Activated CD8-positive, alpha-beta memory T cell treated with anti-CD3 and anti-CD28 coated beads, Interleukin-2, amount 10 ng/mL, durations not matched to agents 7 days and 5 days (primary cell): ENCODE results near the gene TCL1B. TPM values are rescaled to one million over a fixed set of nuclear protein-coding genes. Genes with fewer than 3 reads are reported as not detected.
"Not testable (repeated sequence)": the region's sequence is repeated elsewhere in the genome, so short reads cannot be mapped to it uniquely, and the experiment has no call there.

Source experiments
- ATAC-seq: fragments of 150-1000 bp; cut with Tn5 transposase; one replicate; pipeline ENCODE4 v1.10.0; 2021; ENCODE audit warnings: moderate library complexity
- CTCF ChIA-PET: fragments of 350-600 bp; sonication (Branson Sonifier 250); formaldehyde crosslinking; loops from one replicate; lab custom pipeline; 2021; ENCODE audit warnings: antibody characterized with exemption; lab: Charles Lee
- DNase-seq: peaks from one replicate; pipeline ENCODE4 v3.0.0-alpha.2; 2020
- H3K27ac Mint-ChIP-seq: one replicate; pipeline ENCODE4 v1.8.0; 2021; ENCODE audit warnings: mild to moderate bottlenecking, mixed read lengths
- H3K27me3 Mint-ChIP-seq: one replicate; pipeline ENCODE4 v1.8.0; 2021; ENCODE audit warnings: mixed read lengths
- H3K36me3 Mint-ChIP-seq: one replicate; pipeline ENCODE4 v1.8.0; 2021; ENCODE audit warnings: mild to moderate bottlenecking, mixed read lengths
- H3K4me1 Mint-ChIP-seq: one replicate; pipeline ENCODE4 v1.8.0; 2021; ENCODE audit warnings: mixed read lengths
- H3K4me3 Mint-ChIP-seq: one replicate; pipeline ENCODE4 v1.8.0; 2021; ENCODE audit warnings: mild to moderate bottlenecking, moderate library complexity, mixed read lengths
- H3K9me3 Mint-ChIP-seq: one replicate; pipeline ENCODE4 v1.8.0; 2022; ENCODE audit warnings: low read depth, mixed read lengths
- total RNA-seq, 2 experiments: library from RNA; stranded (reverse); gene quantifications; one replicate each; pipeline ENCODE4 v1.2.3, GENCODE V29; 2021

The TCL1B gene
- total RNA-seq, 2 experiments from 2014 or later: not detected

- no peak for ATAC-seq
- H3K27ac Mint-ChIP-seq: no peak overlapping the region
- peaks cover 12% of the 10 kb centered on the region for H3K27me3 Mint-ChIP-seq
- DNase-seq: no peak
- H3K4me3 Mint-ChIP-seq: no peak overlapping the region
- H3K36me3 Mint-ChIP-seq: no peaks in the 10 kb centered on the region
- CTCF ChIA-PET: interaction anchor here (0.7 kb wide), 1 partner anchor 17 kb away, joined by 3 read pairs; no protein-coding TSS in a partner anchor
- no peaks in the 10 kb centered on the region for H3K4me1 Mint-ChIP-seq
- no peaks in the 10 kb centered on the region for H3K9me3 Mint-ChIP-seq
These were observed 25.3 kb upstream of the TCL1B start for GRCh38 chr14:95660651-95661515.

- Mint-ChIP-seq H3K4me1 (no peaks in the 10 kb centered on the region), H3K27ac (no peak overlapping the region), H3K4me3 (no peak overlapping the region), H3K27me3 (peaks cover 10% of the 10 kb centered on the region), H3K9me3 (no peaks in the 10 kb centered on the region), H3K36me3 (no peaks in the 10 kb centered on the region)
- ATAC-seq (no peak), DNase-seq (no peak)
- CTCF ChIA-PET: no interaction called here
These were observed 23.6 kb upstream of the TCL1B start for GRCh38 chr14:95662376-95663186.

- Mint-ChIP-seq H3K9me3 (no peaks in the 10 kb centered on the region), H3K27me3 (peaks cover 10% of the 10 kb centered on the region), H3K36me3 (no peaks in the 10 kb centered on the region), H3K4me1 (no peaks in the 10 kb centered on the region), H3K27ac (no peak overlapping the region), H3K4me3 (no peak overlapping the region)
- DNase-seq: no peak
- CTCF ChIA-PET: no interaction called here
- ATAC-seq: no peak
These were observed 22.9 kb upstream of the TCL1B start for GRCh38 chr14:95663226-95663797.

GRCh38 chr14:95664066-95664465 is 22.2 kb upstream of the TCL1B start:
- ATAC-seq (no peak), DNase-seq (no peak)
- no peak overlapping the region for H3K27ac Mint-ChIP-seq
- H3K27me3 Mint-ChIP-seq: peaks cover 6% of the 10 kb centered on the region
- H3K4me3 Mint-ChIP-seq: no peak overlapping the region
- H3K36me3 Mint-ChIP-seq: no peaks in the 10 kb centered on the region
- no peaks in the 10 kb centered on the region for H3K9me3 Mint-ChIP-seq
- CTCF ChIA-PET: no interaction called here
- no peaks in the 10 kb centered on the region for H3K4me1 Mint-ChIP-seq

GRCh38 chr14:95664546-95664945 is 21.7 kb upstream of the TCL1B start:
- no peak for DNase-seq
- CTCF ChIA-PET: no interaction called here
- ATAC-seq: no peak
- Mint-ChIP-seq H3K27me3 (peaks cover 5% of the 10 kb centered on the region), H3K9me3 (no peaks in the 10 kb centered on the region), H3K36me3 (no peaks in the 10 kb centered on the region), H3K4me3 (no peak overlapping the region), H3K4me1 (no peaks in the 10 kb centered on the region), H3K27ac (no peak overlapping the region)

- H3K36me3 Mint-ChIP-seq, H3K27ac Mint-ChIP-seq, ATAC-seq, CTCF ChIA-PET, DNase-seq, H3K4me1 Mint-ChIP-seq, H3K4me3 Mint-ChIP-seq, H3K9me3 Mint-ChIP-seq: not testable (repeated sequence)
- H3K27me3 Mint-ChIP-seq: peaks cover 10% of the 10 kb centered on the region
These were observed 20.7 kb upstream of the TCL1B start for GRCh38 chr14:95665530-95665929.

- H3K4me3 Mint-ChIP-seq: no peak overlapping the region
- no peaks in the 10 kb centered on the region for H3K36me3 Mint-ChIP-seq
- H3K4me1 Mint-ChIP-seq: no peaks in the 10 kb centered on the region
- ATAC-seq (no peak), DNase-seq (no peak)
- H3K9me3 Mint-ChIP-seq: no peaks in the 10 kb centered on the region
- CTCF ChIA-PET: no interaction called here
- no peak overlapping the region for H3K27ac Mint-ChIP-seq
- peaks cover 15% of the 10 kb centered on the region for H3K27me3 Mint-ChIP-seq
These were observed 19.8 kb upstream of the TCL1B start for GRCh38 chr14:95666450-95666849.

- CTCF ChIA-PET: no interaction called here
- no peak for ATAC-seq
- Mint-ChIP-seq H3K27me3 (peaks cover 10% of the 10 kb centered on the region), H3K9me3 (no peaks in the 10 kb centered on the region), H3K4me3 (no peak overlapping the region), H3K36me3 (no peaks in the 10 kb centered on the region), H3K27ac (no peak overlapping the region), H3K4me1 (no peaks in the 10 kb centered on the region)
- DNase-seq: no peak
These were observed 19.0 kb upstream of the TCL1B start for GRCh38 chr14:95667249-95667693.

- Mint-ChIP-seq H3K27ac (no peak overlapping the region), H3K4me3 (no peak overlapping the region), H3K27me3 (peaks cover 9% of the 10 kb centered on the region), H3K9me3 (no peaks in the 10 kb centered on the region), H3K4me1 (no peaks in the 10 kb centered on the region), H3K36me3 (no peaks in the 10 kb centered on the region)
- DNase-seq (no peak), ATAC-seq (no peak)
- CTCF ChIA-PET: no interaction called here
These were observed 17.9 kb upstream of the TCL1B start for GRCh38 chr14:95668235-95668772.

GRCh38 chr14:95674613-95675012 is 11.6 kb upstream of the TCL1B start:
- Mint-ChIP-seq H3K36me3 (no peaks in the 10 kb centered on the region), H3K4me1 (no peaks in the 10 kb centered on the region), H3K27me3 (peaks cover 23% of the 10 kb centered on the region), H3K9me3 (no peaks in the 10 kb centered on the region), H3K27ac (no peak overlapping the region), H3K4me3 (no peak overlapping the region)
- ATAC-seq (no peak), DNase-seq (no peak)
- CTCF ChIA-PET: interaction anchor here (1.0 kb wide), 1 partner anchor 116 kb away, joined by 3 read pairs; no protein-coding TSS in a partner anchor

GRCh38 chr14:95675486-95675885 is 10.7 kb upstream of the TCL1B start:
- DNase-seq: no peak
- CTCF ChIA-PET: no interaction called here
- peaks cover 18% of the 10 kb centered on the region for H3K27me3 Mint-ChIP-seq
- H3K9me3 Mint-ChIP-seq: no peaks in the 10 kb centered on the region
- H3K27ac Mint-ChIP-seq: no peak overlapping the region
- H3K36me3 Mint-ChIP-seq: no peaks in the 10 kb centered on the region
- ATAC-seq: no peak
- no peaks in the 10 kb centered on the region for H3K4me1 Mint-ChIP-seq
- no peak overlapping the region for H3K4me3 Mint-ChIP-seq

- peaks cover 19% of the 10 kb centered on the region for H3K27me3 Mint-ChIP-seq
- DNase-seq (no peak), ATAC-seq (no peak)
- CTCF ChIA-PET: interaction anchor here (0.5 kb wide), 1 partner anchor 16 kb away, joined by 3 read pairs; no protein-coding TSS in a partner anchor
- H3K4me3 Mint-ChIP-seq: no peak overlapping the region
- H3K9me3 Mint-ChIP-seq: no peaks in the 10 kb centered on the region
- no peaks in the 10 kb centered on the region for H3K36me3 Mint-ChIP-seq
- no peaks in the 10 kb centered on the region for H3K4me1 Mint-ChIP-seq
- no peak overlapping the region for H3K27ac Mint-ChIP-seq
These were observed 8.9 kb upstream of the TCL1B start for GRCh38 chr14:95677179-95677835.
